ENCODE measurements around the gene MAGI1.
"Not testable (repeated sequence)": the region's sequence is repeated elsewhere in the genome, so short reads cannot be mapped to it uniquely, and the experiment has no call there.

MAGI1 gene

GRCh38 chr3:65902304-65902793 is 136.4 kb downstream of the MAGI1 start:
- no peak for DNase-seq

- no peak for DNase-seq
These were observed 137.5 kb downstream of the MAGI1 start for GRCh38 chr3:65901226-65901625.

GRCh38 chr3:65899226-65899625 is 139.5 kb downstream of the MAGI1 start:
- DNase-seq, result no peak

GRCh38 chr3:65897766-65898165 is 141.0 kb downstream of the MAGI1 start:
- DNase-seq, result no peak

GRCh38 chr3:65896321-65896720 is 142.4 kb downstream of the MAGI1 start:
- DNase-seq, result no peak

- DNase-seq, result no peak
These were observed 143.9 kb downstream of the MAGI1 start for GRCh38 chr3:65894679-65895453.

GRCh38 chr3:65894126-65894525 is 144.6 kb downstream of the MAGI1 start:
- no peak for DNase-seq

GRCh38 chr3:65893631-65894030 is 145.1 kb downstream of the MAGI1 start:
- no peak for DNase-seq

GRCh38 chr3:65891477-65891876 is 147.2 kb downstream of the MAGI1 start:
- DNase-seq, result not testable (repeated sequence)

- DNase-seq, result no peak
These were observed 148.4 kb downstream of the MAGI1 start for GRCh38 chr3:65890328-65890727.

- DNase-seq, result no peak
These were observed 149.0 kb downstream of the MAGI1 start for GRCh38 chr3:65889707-65890099.

- no peak for DNase-seq
These were observed 149.6 kb downstream of the MAGI1 start for GRCh38 chr3:65888980-65889706.

- DNase-seq, result no peak
These were observed 150.5 kb downstream of the MAGI1 start for GRCh38 chr3:65888196-65888595.

- DNase-seq, result no peak
These were observed 152.3 kb downstream of the MAGI1 start for GRCh38 chr3:65886391-65886790.

GRCh38 chr3:65884071-65884470 is 154.6 kb downstream of the MAGI1 start:
- DNase-seq, result no peak

- no peak for DNase-seq
These were observed 155.1 kb downstream of the MAGI1 start for GRCh38 chr3:65883613-65884012.

GRCh38 chr3:65880350-65880749 is 158.4 kb downstream of the MAGI1 start:
- DNase-seq, result no peak

- DNase-seq, result no peak
These were observed 159.3 kb downstream of the MAGI1 start for GRCh38 chr3:65879372-65879771.

- no peak for DNase-seq
These were observed 159.9 kb downstream of the MAGI1 start for GRCh38 chr3:65878831-65879230.

- no peak for DNase-seq
These were observed 161.6 kb downstream of the MAGI1 start for GRCh38 chr3:65877160-65877559.

- DNase-seq, result no peak
These were observed 162.7 kb downstream of the MAGI1 start for GRCh38 chr3:65876028-65876420.

- no peak for DNase-seq
These were observed 163.2 kb downstream of the MAGI1 start for GRCh38 chr3:65875393-65876027.

GRCh38 chr3:65873869-65874268 is 164.8 kb downstream of the MAGI1 start:
- DNase-seq, result no peak

- no peak for DNase-seq
These were observed 165.7 kb downstream of the MAGI1 start for GRCh38 chr3:65873028-65873427.

Data from effector CD4-positive, alpha-beta T cell (primary cell).